ENCODE measurements around the gene NRCAM.

The NRCAM gene

GRCh38 chr7:108127461-108127860, 328.8 kb downstream of the NRCAM start:
- DNase-seq (ENCODE audit: low spot score): no peak
- in situ Hi-C loops (cut with MboI; ENCODE audit: low sequenced_read_pairs, unreplicated experiment): no loop called here
- no peak for TF ChIP-seq CTCF (IDR thresholded peaks at IDR 0.05; ENCODE audit: borderline replicate concordance, control extremely low read depth, extremely low read depth, insufficient read depth, missing control alignments)

GRCh38 chr7:108124820-108125219, 331.4 kb downstream of the NRCAM start:
- in situ Hi-C loops (cut with MboI; ENCODE audit: low sequenced_read_pairs, unreplicated experiment): no loop called here
- TF ChIP-seq CTCF (IDR thresholded peaks at IDR 0.05; ENCODE audit: borderline replicate concordance, control extremely low read depth, extremely low read depth, insufficient read depth, missing control alignments): no peak

GRCh38 chr7:108122181-108122580, 334.1 kb downstream of the NRCAM start:
- in situ Hi-C loops (cut with MboI; ENCODE audit: low sequenced_read_pairs, unreplicated experiment): no loop called here
- no peak for DNase-seq (ENCODE audit: low spot score)
- TF ChIP-seq CTCF (IDR thresholded peaks at IDR 0.05; ENCODE audit: borderline replicate concordance, control extremely low read depth, extremely low read depth, insufficient read depth, missing control alignments): no peak

More at GRCh38 chr7:108124820-108125219, 331.4 kb downstream of the NRCAM start:
- no peak for DNase-seq (ENCODE audit: low spot score)

- no peak for TF ChIP-seq CTCF (IDR thresholded peaks at IDR 0.05; ENCODE audit: borderline replicate concordance, control extremely low read depth, extremely low read depth, insufficient read depth, missing control alignments)
- no peak for DNase-seq (ENCODE audit: low spot score)
- in situ Hi-C loops (cut with MboI; ENCODE audit: low sequenced_read_pairs, unreplicated experiment): no loop called here
Measured at GRCh38 chr7:108120933-108121332, 335.3 kb downstream of the NRCAM start.

GRCh38 chr7:108120196-108120595, 336.0 kb downstream of the NRCAM start:
- DNase-seq (ENCODE audit: low spot score): no peak
- in situ Hi-C loops (cut with MboI; ENCODE audit: low sequenced_read_pairs, unreplicated experiment): no loop called here
- TF ChIP-seq CTCF (IDR thresholded peaks at IDR 0.05; ENCODE audit: borderline replicate concordance, control extremely low read depth, extremely low read depth, insufficient read depth, missing control alignments): no peak

- no peak for DNase-seq (ENCODE audit: low spot score)
- in situ Hi-C loops (cut with MboI; ENCODE audit: low sequenced_read_pairs, unreplicated experiment): no loop called here
- no peak for TF ChIP-seq CTCF (IDR thresholded peaks at IDR 0.05; ENCODE audit: borderline replicate concordance, control extremely low read depth, extremely low read depth, insufficient read depth, missing control alignments)
Measured at GRCh38 chr7:108118959-108119358, 337.3 kb downstream of the NRCAM start.

Data from GM13976 (cell line).